HG03159 (cell line): ENCODE measurements around the gene RIC8B.

ENCODE experiments used
- ATAC-seq: cut with Tn5 transposase; IDR thresholded peaks from one replicate; pipeline ENCODE4 v1.9.1; 2021; ENCODE audit warnings: mild to moderate bottlenecking, moderate library complexity; ENCODE audit not compliant: unreplicated experiment

The RIC8B gene

GRCh38 chr12:106801167-106801708 is 26.8 kb downstream of the RIC8B start:
- no peak for ATAC-seq

- no peak for ATAC-seq
These were observed 27.5 kb downstream of the RIC8B start for GRCh38 chr12:106801830-106802533.

- ATAC-seq: no peak
These were observed 30.2 kb downstream of the RIC8B start for GRCh38 chr12:106804668-106805067.

- ATAC-seq: no peak
These were observed 40.2 kb downstream of the RIC8B start for GRCh38 chr12:106814714-106815113.

GRCh38 chr12:106815741-106816140 is 41.3 kb downstream of the RIC8B start:
- no peak for ATAC-seq

GRCh38 chr12:106816231-106816630 is 41.7 kb downstream of the RIC8B start:
- ATAC-seq: no peak

- no peak for ATAC-seq
These were observed 45.5 kb downstream of the RIC8B start for GRCh38 chr12:106819991-106820390.

- no peak for ATAC-seq
These were observed 57.2 kb downstream of the RIC8B start for GRCh38 chr12:106831699-106832098.

GRCh38 chr12:106837782-106838181 is 63.3 kb downstream of the RIC8B start:
- ATAC-seq: no peak

- ATAC-seq: no peak
These were observed 64.9 kb downstream of the RIC8B start for GRCh38 chr12:106839333-106839732.

GRCh38 chr12:106840243-106840642 is 65.8 kb downstream of the RIC8B start:
- ATAC-seq: no peak

GRCh38 chr12:106841510-106842302 is 67.2 kb downstream of the RIC8B start:
- ATAC-seq: no peak

GRCh38 chr12:106845902-106846301 is 71.4 kb downstream of the RIC8B start:
- no peak for ATAC-seq

GRCh38 chr12:106847861-106848260 is 73.4 kb downstream of the RIC8B start:
- no peak for ATAC-seq

- ATAC-seq: no peak
These were observed 76.8 kb downstream of the RIC8B start for GRCh38 chr12:106851306-106851705.

- no peak for ATAC-seq
These were observed 80.2 kb downstream of the RIC8B start for GRCh38 chr12:106854723-106855122.

- ATAC-seq: no peak
These were observed 80.8 kb downstream of the RIC8B start for GRCh38 chr12:106855221-106855758.

GRCh38 chr12:106861984-106862916 is 87.8 kb downstream of the RIC8B start:
- ATAC-seq: no peak

- ATAC-seq: no peak
These were observed 88.7 kb downstream of the RIC8B start for GRCh38 chr12:106863189-106863588.

GRCh38 chr12:106865683-106866082 is 91.2 kb downstream of the RIC8B start:
- ATAC-seq: no peak
